ENCODE results near the gene HDAC6.
"Not testable (repeated sequence)": the region's sequence is repeated elsewhere in the genome, so short reads cannot be mapped to it uniquely, and the experiment has no call there.

HDAC6 gene

GRCh38 chrX:48816014-48816810, 14.3 kb downstream of the HDAC6 start:
- Histone ChIP-seq H3K36me3 (no peaks in the 10 kb centered on the region), H3K4me1 (no peaks in the 10 kb centered on the region), H3K9me3 (no peaks in the 10 kb centered on the region), H3K4me3 (ENCODE audit: low read depth, low read length) (no peak overlapping the region), H3K27me3 (no peaks in the 10 kb centered on the region)
- no peak for DNase-seq
- no peak for TF ChIP-seq CTCF (IDR thresholded peaks at IDR 0.05; ENCODE audit: low read depth, low read length)

GRCh38 chrX:48818098-48818497, 16.2 kb downstream of the HDAC6 start:
- Histone ChIP-seq H3K36me3 (no peaks in the 10 kb centered on the region), H3K9me3 (no peaks in the 10 kb centered on the region), H3K4me1 (no peaks in the 10 kb centered on the region), H3K27me3 (no peaks in the 10 kb centered on the region), H3K4me3 (ENCODE audit: low read depth, low read length) (no peak overlapping the region)
- TF ChIP-seq CTCF (IDR thresholded peaks at IDR 0.05; ENCODE audit: low read depth, low read length) = no peak
- DNase-seq = no peak

- H3K36me3 ChIP-seq = no peaks in the 10 kb centered on the region
- H3K27me3 ChIP-seq = no peaks in the 10 kb centered on the region
- H3K4me3 ChIP-seq (ENCODE audit: low read depth, low read length) = no peak overlapping the region
- no peak for TF ChIP-seq CTCF (IDR thresholded peaks at IDR 0.05; ENCODE audit: low read depth, low read length)
- no peaks in the 10 kb centered on the region for H3K9me3 ChIP-seq
- no peak for DNase-seq
- H3K4me1 ChIP-seq = no peaks in the 10 kb centered on the region
Observed at GRCh38 chrX:48818866-48819265, 17.0 kb downstream of the HDAC6 start.

GRCh38 chrX:48819394-48819793, 17.5 kb downstream of the HDAC6 start:
- not testable (repeated sequence) for H3K27me3 ChIP-seq; DNase-seq; H3K36me3 ChIP-seq; H3K9me3 ChIP-seq; H3K4me3 ChIP-seq (ENCODE audit: low read depth, low read length); H3K4me1 ChIP-seq

GRCh38 chrX:48823053-48823452, 21.2 kb downstream of the HDAC6 start:
- no peaks in the 10 kb centered on the region for H3K27me3 ChIP-seq
- no peaks in the 10 kb centered on the region for H3K36me3 ChIP-seq
- no peak for TF ChIP-seq CTCF (IDR thresholded peaks at IDR 0.05; ENCODE audit: low read depth, low read length)
- H3K9me3 ChIP-seq = no peaks in the 10 kb centered on the region
- no peaks in the 10 kb centered on the region for H3K4me1 ChIP-seq
- DNase-seq = peak; percentile 16
- H3K4me3 ChIP-seq (ENCODE audit: low read depth, low read length) = no peak overlapping the region

- Histone ChIP-seq H3K4me3 (ENCODE audit: low read depth, low read length) (no peak overlapping the region), H3K27me3 (no peaks in the 10 kb centered on the region), H3K9me3 (no peaks in the 10 kb centered on the region), H3K4me1 (no peaks in the 10 kb centered on the region), H3K36me3 (no peaks in the 10 kb centered on the region)
- no peak for DNase-seq
- no peak for TF ChIP-seq CTCF (IDR thresholded peaks at IDR 0.05; ENCODE audit: low read depth, low read length)
Observed at GRCh38 chrX:48824066-48824465, 22.2 kb downstream of the HDAC6 start.

Data from BE2C (cell line).